PC-9 (cell line): ENCODE data around the gene NEFH. TPM values are rescaled to one million over a fixed set of nuclear protein-coding genes. Genes with fewer than 3 reads are reported as not detected.

Experiments
- BruUV-seq: library from RNA; stranded (reverse); fragments of 400-500 nt; replicated peaks from 2 replicates; lab custom pipeline; 2021; lab: Mats Ljungman, UMichigan
- CTCF ChIA-PET: fragments of 300-600 bp; sonication (Branson Sonifier 250); formaldehyde crosslinking; loops from one replicate; lab custom pipeline; 2022; ENCODE audit warnings: antibody characterized with exemption; lab: Charles Lee
- POLR2A ChIA-PET: fragments of 300-600 bp; sonication (Branson Sonifier 250); formaldehyde crosslinking; loops from one replicate; lab custom pipeline; 2022; ENCODE audit warnings: antibody characterized with exemption; ENCODE audit not compliant: unreplicated experiment; lab: Charles Lee
- DNase-seq, 2 experiments: peaks; one replicate each; pipeline versions ENCODE4 v3.0.0 to v3.0.0-alpha.2; 2015 to 2022; ENCODE audit warnings: mixed read lengths in 1 of 2
- H2AFZ ChIP-seq: fragments of 200-600 bp; sonication (generic); 2 replicates; pipeline ENCODE4 v1.8.1; 2017; ENCODE audit warnings: antibody characterized with exemption
- H3F3A ChIP-seq: fragments of 200-600 bp; sonication (generic); 2 replicates; pipeline ENCODE4 v1.8.1; 2017; ENCODE audit warnings: antibody characterized with exemption, mild to moderate bottlenecking, low read depth; ENCODE audit not compliant: insufficient read depth
- H3K27ac ChIP-seq: fragments of 200-600 bp; sonication (generic); 2 replicates; pipeline ENCODE4 v1.6.1; 2016; ENCODE audit warnings: mixed run types
- H3K27me3 ChIP-seq: fragments of 200-600 bp; sonication (generic); 2 replicates; pipeline ENCODE4 v1.6.1; 2016; ENCODE audit warnings: low read depth, mixed run types; ENCODE audit not compliant: insufficient read depth
- H3K36me3 ChIP-seq: fragments of 200-600 bp; sonication (generic); 2 replicates; pipeline ENCODE4 v1.6.1; 2016; ENCODE audit warnings: low read depth, mixed run types
- H3K4me1 ChIP-seq: fragments of 200-600 bp; sonication (generic); replicated peaks from 2 replicates; pipeline ENCODE4 v1.6.1; 2016; ENCODE audit warnings: mixed run types; ENCODE audit not compliant: insufficient read depth
- H3K4me2 ChIP-seq: fragments of 200-600 bp; sonication (generic); 2 replicates; pipeline ENCODE4 v1.6.1; 2017; ENCODE audit warnings: mixed run types
- H3K4me3 ChIP-seq: fragments of 200-600 bp; sonication (generic); 2 replicates; pipeline ENCODE4 v1.6.1; 2016; ENCODE audit warnings: mixed run types
- H3K79me2 ChIP-seq: fragments of 200-600 bp; sonication (generic); 2 replicates; pipeline ENCODE4 v1.6.1; 2017; ENCODE audit warnings: low read depth, mixed run types
- H3K9me2 ChIP-seq: fragments of 200-600 bp; sonication (generic); 2 replicates; pipeline ENCODE4 v1.8.1; 2017; ENCODE audit warnings: mild to moderate bottlenecking; ENCODE audit not compliant: insufficient read depth
- H3K9me3 ChIP-seq: fragments of 200-600 bp; sonication (generic); 2 replicates; pipeline ENCODE4 v1.8.1; 2016; ENCODE audit warnings: low read depth; ENCODE audit not compliant: insufficient read depth
- H4K20me1 ChIP-seq: fragments of 200-600 bp; sonication (generic); 2 replicates; pipeline ENCODE4 v1.8.1; 2017; ENCODE audit not compliant: insufficient read depth
- EZH2 ChIP-seq: fragments of 200-600 bp; sonication (generic); IDR thresholded peaks from 2 replicates; pipeline ENCODE4 v1.8.0; 2017; ENCODE audit warnings: antibody characterized with exemption, low read depth
- intact Hi-C: fragments of 100-400 bp; cut with micrococcal nuclease; formaldehyde crosslinking; loops from one replicate; pipeline ENCODE4 v1.10.0; 2022; ENCODE audit not compliant: unreplicated experiment
- total RNA-seq: library from RNA; stranded (reverse); gene quantifications from 2 replicates; pipeline ENCODE4 v1.2.3, GENCODE V29; 2021
- TF ChIP-seq, protein P1 (sequence below): fragments of 200-600 bp; sonication (generic); conservative IDR thresholded peaks from 2 replicates; pipeline ENCODE4 v1.6.1; 2017; ENCODE audit warnings: mixed run types, antibody characterized with exemption, mild to moderate bottlenecking, moderate library complexity

The NEFH gene
- total RNA-seq, 1 experiment from 2014 or later, result 6.9 TPM

DNA sequence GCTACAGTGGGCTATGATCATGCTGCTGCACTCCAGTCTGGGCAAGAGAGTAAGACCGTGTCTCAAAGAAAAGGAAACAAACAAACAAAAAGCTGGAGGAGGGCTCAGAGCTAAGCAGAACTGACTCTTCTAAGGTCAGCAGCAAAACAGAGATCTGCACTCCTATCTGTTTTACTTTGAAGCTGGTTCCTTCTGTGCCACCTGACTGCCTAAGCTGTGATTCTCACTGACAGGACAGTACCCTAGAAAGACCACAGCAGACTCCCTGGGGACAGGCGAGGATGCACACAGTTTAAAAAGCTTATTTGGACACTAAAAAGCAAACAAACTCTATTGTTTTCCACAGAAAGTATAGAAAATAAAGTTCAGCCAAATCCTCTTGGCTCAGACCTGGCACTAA lies 30.5 kb downstream of the NEFH start:
- no peak overlapping the region for H3K4me3 ChIP-seq
- no peak for DNase-seq
- no peak overlapping the region for H3K4me2 ChIP-seq
- no peak overlapping the region for H3K27ac ChIP-seq
- H2AFZ ChIP-seq, result no peak overlapping the region
- no peaks in the 10 kb centered on the region for H3F3A ChIP-seq
- POLR2A ChIA-PET, result no interaction called here
- TF ChIP-seq, protein P1, sequence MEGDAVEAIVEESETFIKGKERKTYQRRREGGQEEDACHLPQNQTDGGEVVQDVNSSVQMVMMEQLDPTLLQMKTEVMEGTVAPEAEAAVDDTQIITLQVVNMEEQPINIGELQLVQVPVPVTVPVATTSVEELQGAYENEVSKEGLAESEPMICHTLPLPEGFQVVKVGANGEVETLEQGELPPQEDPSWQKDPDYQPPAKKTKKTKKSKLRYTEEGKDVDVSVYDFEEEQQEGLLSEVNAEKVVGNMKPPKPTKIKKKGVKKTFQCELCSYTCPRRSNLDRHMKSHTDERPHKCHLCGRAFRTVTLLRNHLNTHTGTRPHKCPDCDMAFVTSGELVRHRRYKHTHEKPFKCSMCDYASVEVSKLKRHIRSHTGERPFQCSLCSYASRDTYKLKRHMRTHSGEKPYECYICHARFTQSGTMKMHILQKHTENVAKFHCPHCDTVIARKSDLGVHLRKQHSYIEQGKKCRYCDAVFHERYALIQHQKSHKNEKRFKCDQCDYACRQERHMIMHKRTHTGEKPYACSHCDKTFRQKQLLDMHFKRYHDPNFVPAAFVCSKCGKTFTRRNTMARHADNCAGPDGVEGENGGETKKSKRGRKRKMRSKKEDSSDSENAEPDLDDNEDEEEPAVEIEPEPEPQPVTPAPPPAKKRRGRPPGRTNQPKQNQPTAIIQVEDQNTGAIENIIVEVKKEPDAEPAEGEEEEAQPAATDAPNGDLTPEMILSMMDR, result no peak
- no peak for TF ChIP-seq EZH2
- no peaks in the 10 kb centered on the region for H3K9me3 ChIP-seq
- no peaks in the 10 kb centered on the region for H3K36me3 ChIP-seq
- CTCF ChIA-PET, result no interaction called here
- H3K79me2 ChIP-seq, result no peaks in the 10 kb centered on the region
- H4K20me1 ChIP-seq, result no peaks in the 10 kb centered on the region
- no peaks in the 10 kb centered on the region for H3K27me3 ChIP-seq
- intact Hi-C loops, result no loop called here
- H3K4me1 ChIP-seq, result no peaks in the 10 kb centered on the region
- no TSS peak for BruUV-seq
- no peaks in the 10 kb centered on the region for H3K9me2 ChIP-seq

DNA sequence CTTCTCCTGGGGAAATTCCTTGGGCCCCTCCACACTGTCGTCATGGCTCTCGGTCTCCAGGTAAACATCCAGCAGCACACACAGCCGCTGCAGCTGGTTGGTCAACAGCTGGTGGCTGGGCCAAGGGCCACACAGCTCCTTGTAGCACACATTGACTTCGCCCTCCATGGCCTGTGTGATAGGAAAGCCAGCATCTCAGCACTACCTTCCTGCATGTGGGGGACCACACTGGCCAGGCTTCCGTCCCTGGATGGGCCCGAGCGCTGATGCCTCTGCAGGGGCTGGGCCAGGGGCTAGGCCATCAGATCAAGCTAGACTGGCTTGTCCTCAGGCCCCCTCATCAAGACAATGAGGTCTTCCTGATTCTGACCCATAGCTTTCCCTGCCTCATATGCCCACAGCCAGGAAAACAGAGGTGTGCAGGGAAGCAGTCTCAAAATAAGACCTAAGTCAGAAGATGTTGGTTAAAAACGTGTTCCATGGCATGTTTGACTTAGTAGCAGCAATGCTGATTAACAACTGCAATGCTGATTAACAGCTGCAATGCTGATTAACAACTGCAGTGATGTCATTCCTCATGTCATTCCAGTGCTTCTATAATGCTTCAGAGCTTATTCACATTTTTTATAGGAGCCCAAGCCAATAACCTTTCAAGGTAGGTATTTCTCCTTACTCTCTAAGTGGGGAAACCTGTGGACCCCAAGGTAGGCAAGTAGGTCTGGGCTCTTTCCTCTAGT lies 31.3 kb downstream of the NEFH start:
- H3K27me3 ChIP-seq, result no peaks in the 10 kb centered on the region
- H3K9me3 ChIP-seq, result no peaks in the 10 kb centered on the region
- TF ChIP-seq, protein P1, result no peak
- no peak for TF ChIP-seq EZH2
- H4K20me1 ChIP-seq, result no peaks in the 10 kb centered on the region
- no TSS peak for BruUV-seq
- no peak for DNase-seq
- intact Hi-C loops, result no loop called here
- no peak overlapping the region for H3K27ac ChIP-seq
- no peaks in the 10 kb centered on the region for H3K4me1 ChIP-seq
- POLR2A ChIA-PET, result no interaction called here
- H3K36me3 ChIP-seq, result no peaks in the 10 kb centered on the region
- no peaks in the 10 kb centered on the region for H3F3A ChIP-seq
- H3K4me3 ChIP-seq, result no peak overlapping the region
- no peak overlapping the region for H3K4me2 ChIP-seq
- H3K9me2 ChIP-seq, result no peaks in the 10 kb centered on the region
- H3K79me2 ChIP-seq, result no peaks in the 10 kb centered on the region
- no peak overlapping the region for H2AFZ ChIP-seq
- CTCF ChIA-PET, result no interaction called here

GRCh38 chr22:29512031-29512430 lies 32.0 kb downstream of the NEFH start:
- no TSS peak for BruUV-seq
- no peak for DNase-seq
- TF ChIP-seq, protein P1, result no peak
- TF ChIP-seq EZH2, result no peak
- Histone ChIP-seq H3K79me2 (no peaks in the 10 kb centered on the region), H3K9me2 (no peaks in the 10 kb centered on the region), H3K9me3 (no peaks in the 10 kb centered on the region), H3K27me3 (no peaks in the 10 kb centered on the region), H3K36me3 (no peaks in the 10 kb centered on the region; the same call in 1 of the 2 replicates), H3F3A (no peaks in the 10 kb centered on the region), H4K20me1 (no peaks in the 10 kb centered on the region), H3K4me1 (no peaks in the 10 kb centered on the region), H2AFZ (no peak overlapping the region), H3K4me2 (no peak overlapping the region), H3K27ac (no peak overlapping the region), H3K4me3 (no peak overlapping the region)
- intact Hi-C loops, result no loop called here
- ChIA-PET POLR2A (no interaction called here), CTCF (no interaction called here)
